Prostate gland (tissue), 2 donors: ENCODE data around the gene PTPRT. TPM values are rescaled to one million over a fixed set of nuclear protein-coding genes. Genes with fewer than 3 reads are reported as not detected.

Experiments
- DNase-seq: peaks from one replicate; pipeline ENCODE4 v3.0.0-alpha.2; 2019; ENCODE audit warnings: low spot score
- H3K27ac ChIP-seq, 2 donors: fragments of 200-600 bp; sonication (generic); 2 replicates each; pipeline ENCODE4 v1.5.1; 2017 to 2019
- H3K27me3 ChIP-seq: fragments of 200-600 bp; sonication (generic); replicated peaks from 2 replicates; pipeline ENCODE4 v1.5.1; 2019; ENCODE audit not compliant: insufficient read depth
- H3K36me3 ChIP-seq, 2 donors: fragments of 200-600 bp; sonication (generic); 1 replicate in 1 of 2; 2 replicates in 1 of 2; pipeline versions ENCODE4 v1.5.1 to v1.8.1; 2017 to 2019
- H3K4me1 ChIP-seq: fragments of 200-600 bp; sonication (generic); replicated peaks from 2 replicates; pipeline ENCODE4 v1.5.1; 2019
- H3K4me3 ChIP-seq, 2 donors: fragments of 200-600 bp; sonication (generic); 2 replicates each; pipeline ENCODE4 v1.5.1; 2017 to 2019
- H3K9me3 ChIP-seq: fragments of 200-600 bp; sonication (generic); 2 replicates; pipeline ENCODE4 v1.5.1; 2017
- POLR2A ChIP-seq: fragments of 450-650 bp; IDR thresholded peaks from one replicate; pipeline ENCODE4 v1.6.1; 2016; ENCODE audit warnings: antibody characterized with exemption, mild to moderate bottlenecking
- POLR2AphosphoS5 ChIP-seq: sonication (generic); formaldehyde crosslinking; IDR thresholded peaks from one replicate; pipeline ENCODE4 v1.6.1; 2017; ENCODE audit warnings: antibody characterized with exemption
- WGBS: methylation state at CpG from one replicate; pipeline ENCODE4 v1.1.5; 2018; 5-methylcytosine and 5-hydroxymethylcytosine counted together
- intact Hi-C: fragments of 100-400 bp; cut with DNase I; formaldehyde crosslinking; loops from one replicate; pipeline ENCODE4 v1.14.2; 2022
- total RNA-seq, 2 donors: library from RNA; depleted of rRNA; stranded (reverse); fragments of >200 nt; gene quantifications; one replicate each; pipeline ENCODE4 v1.1.0, GENCODE V29; 2016
- TF ChIP-seq, protein P1 (sequence below), 4 experiments: fragments of 200-600 bp in 2 of 4; fragments of 450-650 bp in 2 of 4; sonication (generic) in 2 of 4; IDR thresholded peaks; 1 replicate in 3 of 4; 2 replicates in 1 of 4; pipeline ENCODE4 v1.5.1; 2016 to 2019; ENCODE audit warnings: antibody characterized with exemption in 4 of 4, mild to moderate bottlenecking in 2 of 4, moderate library complexity in 2 of 4

Gene PTPRT
- total RNA-seq, 2 donors from 2014 or later = 1.5 to 3.5 TPM

DNA sequence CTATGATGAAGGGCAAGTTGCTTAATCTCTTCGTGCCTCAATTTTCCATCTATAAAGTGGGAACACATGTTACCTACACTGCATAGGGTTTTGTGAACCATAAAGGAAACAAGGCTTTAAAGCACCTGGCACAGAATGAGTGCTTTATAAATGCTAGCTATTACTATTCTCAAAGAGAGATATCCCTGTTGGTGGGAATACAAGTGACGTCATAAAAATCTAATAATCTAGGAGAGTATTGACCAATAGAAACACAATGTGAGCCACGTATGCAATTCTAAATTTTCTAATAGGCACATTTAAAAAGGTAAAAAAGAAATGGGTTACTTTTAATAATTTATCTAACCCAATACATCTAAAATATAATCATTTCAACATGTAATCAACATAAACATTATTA lies 316.4 kb downstream of the PTPRT start:
- no peak overlapping the region for H3K27ac ChIP-seq
- WGBS = 66% methylated on average over 3 of the region's 3 CpGs
- no peak overlapping the region for H3K4me3 ChIP-seq
- DNase-seq = no peak
- no peaks in the 10 kb centered on the region for H3K27me3 ChIP-seq
- intact Hi-C loops = no loop called here
- H3K36me3 ChIP-seq = no peaks in the 10 kb centered on the region
- H3K4me1 ChIP-seq = no peaks in the 10 kb centered on the region
- no peaks in the 10 kb centered on the region for H3K9me3 ChIP-seq
- TF ChIP-seq POLR2A (no peak), POLR2AphosphoS5 (no peak)
- TF ChIP-seq, protein P1, sequence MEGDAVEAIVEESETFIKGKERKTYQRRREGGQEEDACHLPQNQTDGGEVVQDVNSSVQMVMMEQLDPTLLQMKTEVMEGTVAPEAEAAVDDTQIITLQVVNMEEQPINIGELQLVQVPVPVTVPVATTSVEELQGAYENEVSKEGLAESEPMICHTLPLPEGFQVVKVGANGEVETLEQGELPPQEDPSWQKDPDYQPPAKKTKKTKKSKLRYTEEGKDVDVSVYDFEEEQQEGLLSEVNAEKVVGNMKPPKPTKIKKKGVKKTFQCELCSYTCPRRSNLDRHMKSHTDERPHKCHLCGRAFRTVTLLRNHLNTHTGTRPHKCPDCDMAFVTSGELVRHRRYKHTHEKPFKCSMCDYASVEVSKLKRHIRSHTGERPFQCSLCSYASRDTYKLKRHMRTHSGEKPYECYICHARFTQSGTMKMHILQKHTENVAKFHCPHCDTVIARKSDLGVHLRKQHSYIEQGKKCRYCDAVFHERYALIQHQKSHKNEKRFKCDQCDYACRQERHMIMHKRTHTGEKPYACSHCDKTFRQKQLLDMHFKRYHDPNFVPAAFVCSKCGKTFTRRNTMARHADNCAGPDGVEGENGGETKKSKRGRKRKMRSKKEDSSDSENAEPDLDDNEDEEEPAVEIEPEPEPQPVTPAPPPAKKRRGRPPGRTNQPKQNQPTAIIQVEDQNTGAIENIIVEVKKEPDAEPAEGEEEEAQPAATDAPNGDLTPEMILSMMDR (IDR thresholded peaks at IDR 0.05) = no peak

DNA sequence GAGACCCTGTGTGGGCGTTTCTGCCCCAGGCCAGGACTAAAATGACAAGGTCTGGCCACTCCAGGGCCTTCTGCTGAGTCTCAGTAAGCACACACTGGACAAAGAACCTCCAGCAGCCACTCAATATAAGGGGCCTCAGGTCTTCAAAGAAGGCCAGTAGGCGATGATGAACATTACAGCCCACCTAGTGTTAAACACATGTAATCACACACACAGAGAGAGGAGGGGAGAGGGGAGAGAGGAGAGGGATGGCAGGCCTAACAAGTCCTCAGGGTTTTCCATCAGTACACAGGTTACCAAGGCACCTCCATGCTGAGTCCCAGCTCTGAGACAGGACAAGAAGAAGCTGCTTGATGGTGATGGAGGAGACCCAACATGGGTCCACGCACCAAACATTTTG lies 325.6 kb downstream of the PTPRT start:
- Histone ChIP-seq H3K36me3 (no peaks in the 10 kb centered on the region), H3K4me1 (no peaks in the 10 kb centered on the region), H3K27ac (no peak overlapping the region), H3K4me3 (no peak overlapping the region), H3K9me3 (no peaks in the 10 kb centered on the region), H3K27me3 (no peaks in the 10 kb centered on the region)
- TF ChIP-seq POLR2A (no peak), POLR2AphosphoS5 (no peak)
- TF ChIP-seq, protein P1 (IDR thresholded peaks at IDR 0.05) = no peak
- no peak for DNase-seq
- WGBS = 67% methylated on average over 3 of the region's 3 CpGs
- intact Hi-C loops = no loop called here

DNA sequence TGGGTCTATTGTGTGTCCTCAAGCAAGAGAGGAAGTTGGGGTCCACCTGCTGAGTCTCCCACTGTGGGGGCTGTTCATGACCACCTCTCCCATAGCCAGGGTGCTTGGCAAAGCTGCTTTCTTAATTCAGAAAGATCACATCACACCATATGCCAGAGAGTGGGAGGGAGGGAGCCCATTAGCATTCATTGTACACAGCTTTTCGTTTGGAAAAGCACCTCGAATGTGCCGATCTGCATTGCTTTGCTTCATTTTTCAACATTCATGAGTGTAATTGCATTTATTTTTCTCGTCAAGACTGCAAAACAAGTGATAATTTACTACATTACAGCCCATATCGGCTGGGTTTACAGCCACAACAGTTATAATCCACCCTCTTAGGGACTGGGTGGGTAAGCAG lies 327.3 kb downstream of the PTPRT start:
- intact Hi-C loops = no loop called here
- no peaks in the 10 kb centered on the region for H3K4me1 ChIP-seq
- no peak overlapping the region for H3K27ac ChIP-seq
- DNase-seq = no peak
- no peaks in the 10 kb centered on the region for H3K9me3 ChIP-seq
- WGBS = 69% methylated on average over 5 of the region's 5 CpGs
- H3K4me3 ChIP-seq = no peak overlapping the region
- no peaks in the 10 kb centered on the region for H3K36me3 ChIP-seq
- H3K27me3 ChIP-seq = no peaks in the 10 kb centered on the region
- TF ChIP-seq, protein P1 (IDR thresholded peaks at IDR 0.05) = no peak
- TF ChIP-seq POLR2A (no peak), POLR2AphosphoS5 (no peak)

DNA sequence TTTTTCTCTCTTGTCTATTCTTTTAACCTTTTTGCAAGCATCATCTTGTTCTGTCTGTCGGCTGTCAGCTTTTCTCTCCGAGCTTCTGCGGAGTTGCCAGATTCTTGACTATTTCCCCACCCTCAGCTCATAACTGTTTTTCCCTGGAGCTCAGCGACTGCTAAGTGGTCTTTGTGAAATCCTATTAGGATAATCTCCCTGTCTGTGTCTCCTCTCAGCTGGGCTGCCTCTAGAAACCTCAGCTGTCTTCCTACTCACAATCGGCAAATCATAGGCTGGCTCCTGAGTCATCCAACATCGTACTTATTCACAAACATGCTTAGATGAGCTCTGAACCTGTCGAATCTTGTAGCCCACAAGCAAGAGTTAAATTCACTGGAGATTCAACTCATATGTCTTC lies 332.3 kb downstream of the PTPRT start:
- WGBS = 72% methylated on average over 7 of the region's 7 CpGs
- H3K36me3 ChIP-seq = no peaks in the 10 kb centered on the region
- H3K27ac ChIP-seq = no peak overlapping the region
- intact Hi-C loops = no loop called here
- H3K4me1 ChIP-seq = no peaks in the 10 kb centered on the region
- H3K27me3 ChIP-seq = no peaks in the 10 kb centered on the region
- H3K9me3 ChIP-seq = no peaks in the 10 kb centered on the region
- TF ChIP-seq POLR2AphosphoS5 (no peak), POLR2A (no peak)
- TF ChIP-seq, protein P1 (IDR thresholded peaks at IDR 0.05) = no peak
- no peak overlapping the region for H3K4me3 ChIP-seq
- DNase-seq = no peak

DNA sequence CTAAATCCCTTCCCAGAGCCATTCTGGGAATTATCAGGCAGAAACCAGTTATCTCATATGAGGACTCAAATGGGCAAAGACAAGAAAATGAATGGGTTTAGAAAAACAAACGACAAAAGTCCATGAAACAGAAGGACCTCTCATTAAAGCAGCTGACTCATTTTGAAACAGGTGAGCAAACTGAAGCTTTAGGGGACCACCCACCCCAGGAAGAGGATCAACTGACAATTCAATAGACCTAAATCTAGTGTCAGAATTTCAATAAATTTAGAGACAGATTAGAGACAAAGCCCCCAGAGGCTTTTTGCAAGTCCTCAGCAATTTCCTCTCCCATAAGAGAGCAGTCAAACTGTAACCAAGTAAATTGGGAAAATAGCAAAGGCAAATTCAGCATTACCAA lies 333.8 kb downstream of the PTPRT start:
- H3K9me3 ChIP-seq = no peaks in the 10 kb centered on the region
- DNase-seq = no peak
- WGBS = 20% methylated on average over 1 of the region's 1 CpG
- H3K36me3 ChIP-seq = no peaks in the 10 kb centered on the region
- intact Hi-C loops = no loop called here
- H3K27me3 ChIP-seq = no peaks in the 10 kb centered on the region
- TF ChIP-seq POLR2AphosphoS5 = no peak
- TF ChIP-seq, protein P1 (IDR thresholded peaks at IDR 0.05) = no peak
- TF ChIP-seq POLR2A = no peak
- no peak overlapping the region for H3K27ac ChIP-seq
- H3K4me1 ChIP-seq = no peaks in the 10 kb centered on the region
- no peak overlapping the region for H3K4me3 ChIP-seq
